Measurements from ENCODE around the gene STIP1.

DNA sequence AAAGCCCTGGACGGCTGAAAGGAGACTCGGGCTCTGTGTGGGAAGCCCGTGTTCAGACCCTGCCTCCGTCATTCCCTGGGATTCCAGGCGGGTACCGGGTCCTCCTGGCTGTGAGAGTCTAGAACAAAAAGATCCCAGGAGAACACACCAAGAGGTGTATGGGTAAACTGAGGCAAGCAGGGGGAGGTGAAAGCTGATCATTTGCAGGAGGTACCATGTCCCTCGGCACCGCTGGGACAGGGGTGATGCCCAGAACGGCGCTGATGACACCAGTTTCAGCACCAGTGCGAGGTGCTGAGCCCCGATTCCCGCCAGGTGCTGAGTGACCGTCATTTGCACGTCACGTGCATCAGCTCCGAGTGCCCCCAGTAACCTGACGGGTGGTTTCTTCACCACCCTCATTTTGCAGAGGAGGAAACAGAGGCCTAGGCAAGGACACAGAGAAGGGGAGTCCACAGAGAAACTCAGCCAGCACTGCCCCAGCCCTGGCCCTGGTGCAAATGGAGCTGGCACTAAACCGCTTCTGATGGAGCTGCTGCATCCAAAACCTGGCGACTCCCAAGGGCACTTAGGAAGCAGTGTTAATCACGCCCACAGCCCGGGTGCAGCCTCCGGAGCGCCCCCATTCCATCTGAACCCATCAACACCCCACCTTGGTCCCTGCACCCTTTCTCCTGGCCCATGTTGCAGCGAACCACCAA, 36.9 kb upstream of the STIP1 start:
- no peak for TF ChIP-seq POLR2A (IDR thresholded peaks at IDR 0.05; ENCODE audit: low read length)
- TF ChIP-seq GATA1 (IDR thresholded peaks at IDR 0.05; ENCODE audit: low read depth, low read length), result no peak

All from erythroblast (primary cell).